Stimulated activated CD8-positive, alpha-beta memory T cell treated with anti-CD3 and anti-CD28 coated beads, Interleukin-7, amount 100 ng/mL, for 24 hours (primary cell): ENCODE measurements around the gene GORASP1.

Experiments
- DNase-seq: peaks from one replicate; pipeline ENCODE4 v3.0.0-alpha.2; 2020; ENCODE audit warnings: low read depth

GORASP1 gene

DNA sequence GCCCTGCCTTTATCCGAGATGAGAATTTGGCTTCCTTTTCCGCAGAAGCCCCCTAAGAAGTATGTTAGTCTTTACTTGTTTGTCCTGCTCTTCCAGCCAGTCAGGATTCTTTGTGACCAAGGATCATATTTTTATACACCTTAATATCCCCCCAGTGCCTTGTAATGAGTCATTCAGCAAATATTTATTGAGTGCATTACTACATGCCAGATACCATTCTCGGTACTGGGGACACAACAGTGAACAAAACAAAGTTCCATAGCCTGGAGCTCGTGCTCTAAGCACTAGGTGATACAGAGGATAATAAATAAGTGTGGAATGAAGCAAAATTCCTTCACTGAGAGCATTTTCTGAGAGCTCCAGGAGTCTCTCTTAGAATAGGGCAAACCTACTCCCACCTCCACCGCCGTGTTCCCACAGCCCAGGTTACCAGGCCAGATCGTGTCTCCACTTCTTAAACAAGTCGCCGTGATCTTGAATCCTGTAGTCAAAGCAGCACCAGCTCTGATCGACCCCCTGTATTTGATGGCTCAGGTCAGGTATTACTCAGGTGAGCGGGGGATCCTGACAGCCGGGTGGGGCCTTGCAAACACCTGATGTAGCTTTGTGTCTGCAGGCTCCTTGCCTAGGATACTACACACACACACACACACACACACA, 18.5 kb upstream of the GORASP1 start:
- no peak for DNase-seq

DNA sequence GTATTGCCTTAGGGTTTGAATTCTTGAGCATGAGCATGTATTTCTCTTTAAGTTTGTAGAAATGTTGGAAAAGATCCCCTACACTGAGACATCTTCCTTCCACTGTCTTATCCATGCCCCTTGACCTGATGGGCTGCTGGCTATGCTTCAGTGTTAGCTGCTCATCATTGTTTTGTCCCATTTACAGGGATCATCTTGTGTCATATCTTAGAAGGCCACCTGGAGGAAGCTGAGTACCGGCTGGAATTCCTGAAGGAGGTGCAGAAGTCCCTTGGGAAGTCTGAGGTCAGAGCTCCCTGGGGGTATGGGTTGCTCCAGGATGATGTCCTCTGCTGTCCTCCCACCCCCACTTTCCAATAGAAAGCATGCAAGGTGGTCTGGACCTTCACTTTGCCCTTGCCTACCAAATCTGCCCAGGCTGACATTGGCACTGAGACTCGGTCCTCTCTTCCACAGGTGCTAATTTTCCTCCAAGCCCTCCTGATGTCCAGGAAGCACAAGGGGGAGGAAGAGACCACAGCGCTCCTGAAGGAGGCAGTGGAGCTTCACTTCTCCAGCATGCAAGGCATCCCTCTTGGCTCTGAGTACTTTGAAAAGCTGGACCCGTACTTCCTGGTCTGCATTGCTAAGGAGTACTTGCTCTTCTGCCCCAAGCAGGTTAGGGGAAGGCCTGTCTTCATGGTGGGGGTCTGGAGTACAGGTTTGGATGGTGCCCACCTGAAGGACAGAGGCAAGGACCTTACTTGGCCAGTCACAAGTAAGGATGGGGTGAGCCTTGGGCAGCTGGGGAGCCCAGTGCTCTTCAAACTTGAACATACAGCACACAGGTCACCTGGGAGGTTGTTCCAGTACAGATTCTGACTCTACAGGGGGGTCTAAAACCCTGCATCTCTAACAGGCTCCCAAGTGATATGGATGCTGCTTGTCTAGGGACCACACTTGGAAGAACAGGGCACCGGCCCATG, 17.7 kb upstream of the GORASP1 start:
- no peak for DNase-seq

DNA sequence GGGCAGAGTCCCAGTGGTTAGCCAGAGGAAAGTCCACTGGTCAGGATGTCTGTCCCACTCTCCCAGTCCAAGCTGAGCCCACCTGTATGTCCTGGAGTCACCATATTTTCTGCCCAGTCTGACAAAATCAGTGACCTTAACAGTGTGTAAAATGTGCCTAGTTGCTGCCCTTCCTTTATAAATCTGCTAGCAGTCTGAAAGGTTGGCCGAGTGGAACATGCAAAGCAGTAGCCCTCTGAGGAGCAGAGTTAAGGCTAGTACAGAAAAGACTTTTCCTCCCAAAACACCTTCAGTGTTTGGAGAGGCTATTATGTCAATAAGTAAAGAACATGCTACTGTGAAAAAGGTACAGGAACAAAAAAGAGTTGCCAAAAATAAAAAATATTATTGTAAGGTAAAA, 15.4 kb upstream of the GORASP1 start:
- DNase-seq: no peak

DNA sequence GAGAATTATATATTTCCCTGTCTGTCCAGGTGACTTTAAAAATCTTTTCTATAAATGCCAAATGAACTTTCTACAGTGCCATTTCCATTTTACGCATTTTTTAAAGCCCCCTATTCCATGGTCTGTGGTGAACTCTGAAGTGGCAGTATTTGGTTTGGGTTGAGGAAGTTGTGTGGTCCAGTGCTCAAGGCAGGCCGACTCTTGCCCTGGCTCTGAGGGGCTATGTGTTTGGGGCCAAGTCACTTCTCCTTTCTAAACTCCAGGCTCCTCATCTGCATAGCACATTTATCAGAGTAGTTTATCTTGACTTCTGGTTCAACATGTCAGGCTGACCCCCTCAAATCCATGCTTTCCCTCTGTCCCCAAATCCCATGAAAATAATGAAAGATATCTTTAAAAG, 14.2 kb upstream of the GORASP1 start:
- DNase-seq: no peak

DNA sequence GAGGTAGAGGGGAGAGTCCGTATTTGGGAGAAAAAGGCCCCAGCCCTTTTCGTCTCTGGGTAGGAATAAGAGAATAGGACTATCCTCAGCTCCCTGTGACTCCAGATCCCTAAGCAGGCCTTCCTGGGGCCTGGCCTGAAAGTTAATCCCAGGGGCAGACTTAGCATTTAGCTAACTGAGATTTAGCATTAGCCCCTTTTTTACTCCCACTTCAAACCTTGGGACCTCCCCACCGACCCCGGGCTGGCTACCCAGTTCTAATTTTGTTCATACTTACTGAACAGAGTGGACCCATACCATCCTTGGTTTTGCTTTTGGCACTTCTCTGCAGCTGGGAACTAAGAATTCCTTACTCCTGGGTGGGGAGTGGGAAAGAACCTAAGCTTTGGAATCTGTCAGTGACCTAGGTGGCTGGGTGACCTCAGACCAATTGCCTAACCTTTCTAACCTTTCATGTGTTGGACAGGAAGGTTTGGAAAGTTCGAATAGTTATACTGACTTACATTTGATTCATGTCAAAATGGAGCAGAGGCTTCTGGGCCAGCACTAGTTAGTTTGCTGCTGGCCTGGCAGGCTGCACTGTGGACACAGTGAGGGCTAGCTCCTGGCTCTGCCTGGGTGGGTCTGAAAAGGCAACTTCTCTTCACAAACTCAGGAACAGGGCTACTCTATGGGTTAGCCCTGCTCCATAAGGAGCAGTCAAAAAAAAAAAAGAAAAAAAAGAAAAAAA, 11.7 kb upstream of the GORASP1 start:
- no peak for DNase-seq

DNA sequence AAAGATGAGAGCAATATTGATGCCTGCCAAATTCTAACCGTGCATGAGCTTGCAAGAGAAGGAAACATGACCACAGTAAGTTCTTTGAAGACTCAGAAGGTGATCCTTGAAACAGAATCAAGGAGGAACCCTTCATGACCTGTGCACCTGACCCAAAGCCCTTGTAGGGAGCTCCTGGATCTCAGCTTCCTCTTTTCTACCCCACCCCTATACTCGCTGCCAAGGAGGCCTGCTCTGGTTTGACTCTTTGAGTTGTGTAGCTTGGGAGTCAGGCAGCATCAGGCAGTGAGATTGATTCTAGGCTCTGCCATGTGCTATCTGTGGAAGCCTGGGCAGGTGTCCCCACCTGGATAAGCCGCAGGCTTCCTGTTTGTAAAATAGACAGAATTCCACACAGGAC, 10.7 kb upstream of the GORASP1 start:
- DNase-seq: no peak

DNA sequence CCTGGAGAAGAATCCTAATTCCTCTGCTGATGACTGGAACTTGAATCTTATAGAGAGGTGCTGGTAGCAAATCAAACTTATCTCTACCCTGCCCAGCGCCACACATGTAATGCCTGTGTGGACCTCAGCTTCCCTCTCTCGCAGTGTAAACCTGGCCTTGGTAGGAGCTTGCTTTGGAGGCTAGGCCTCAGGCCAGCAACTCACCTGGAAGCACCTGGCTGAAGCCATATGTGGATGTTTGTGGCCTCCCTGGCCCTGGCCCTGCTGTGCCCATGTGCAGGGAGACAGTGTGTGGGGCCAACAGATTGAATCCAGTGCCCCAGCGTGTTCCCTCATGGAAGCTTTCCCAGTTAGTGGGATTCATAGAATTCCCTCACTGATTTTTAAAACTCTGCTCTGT, 8.4 kb upstream of the GORASP1 start:
- DNase-seq: no peak

DNA sequence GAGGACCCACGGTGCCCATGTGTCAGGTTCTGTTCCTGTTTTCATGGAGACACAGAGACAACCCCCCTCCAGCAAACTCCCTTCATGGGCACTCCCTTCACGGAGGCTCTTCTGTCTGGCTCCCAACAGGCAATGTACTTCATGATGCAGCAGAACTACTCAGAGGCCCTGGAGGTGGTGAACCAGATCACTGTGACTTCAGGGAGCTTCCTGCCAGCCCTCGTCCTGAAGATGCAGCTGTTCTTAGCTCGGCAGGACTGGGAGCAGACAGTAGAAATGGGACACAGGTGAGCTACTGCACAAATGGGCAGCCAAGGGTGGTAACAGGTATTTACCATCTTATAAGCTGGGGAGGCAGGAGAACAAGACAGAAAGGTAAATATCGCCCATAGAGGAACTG, 7.0 kb upstream of the GORASP1 start:
- no peak for DNase-seq

DNA sequence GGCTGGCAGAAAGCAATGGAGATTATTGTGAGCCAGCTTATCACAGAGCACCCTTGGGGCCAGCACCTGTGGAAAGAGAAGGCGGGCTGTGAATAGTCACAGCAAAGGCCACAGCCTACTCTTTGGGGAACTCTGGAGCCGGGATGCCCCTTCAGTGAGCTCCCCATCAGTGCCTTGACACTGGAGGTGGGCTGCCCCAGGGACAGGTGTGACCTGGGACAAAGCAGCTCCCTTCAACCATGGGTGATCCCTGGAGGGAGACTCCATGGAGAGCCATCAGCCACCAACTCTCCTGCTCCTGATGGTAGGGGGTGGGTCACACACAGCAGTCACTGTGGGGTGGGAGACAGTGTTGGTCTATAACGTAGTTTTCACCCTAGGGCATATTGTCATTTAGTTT, 5.9 kb upstream of the GORASP1 start:
- no peak for DNase-seq

DNA sequence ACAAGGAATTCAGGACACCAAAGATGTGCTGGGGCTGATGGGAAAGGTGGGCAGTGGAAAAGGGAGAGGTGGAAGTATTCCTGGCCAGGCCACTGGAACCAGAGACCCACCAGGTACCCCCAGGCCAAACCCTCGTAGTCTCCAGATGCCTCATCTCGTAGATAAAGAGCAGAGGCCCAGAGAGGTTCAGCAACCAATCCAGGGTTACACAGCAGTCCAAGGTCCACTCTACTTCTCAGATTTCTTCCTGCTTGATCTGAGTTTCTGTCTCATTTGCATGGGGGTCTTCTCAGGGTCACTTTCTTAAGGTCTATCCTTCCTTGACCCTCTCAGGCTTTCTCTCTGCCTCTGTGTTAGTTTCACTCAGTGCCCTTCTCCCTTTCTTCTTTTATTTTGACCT, 5.1 kb upstream of the GORASP1 start:
- DNase-seq: no peak

DNA sequence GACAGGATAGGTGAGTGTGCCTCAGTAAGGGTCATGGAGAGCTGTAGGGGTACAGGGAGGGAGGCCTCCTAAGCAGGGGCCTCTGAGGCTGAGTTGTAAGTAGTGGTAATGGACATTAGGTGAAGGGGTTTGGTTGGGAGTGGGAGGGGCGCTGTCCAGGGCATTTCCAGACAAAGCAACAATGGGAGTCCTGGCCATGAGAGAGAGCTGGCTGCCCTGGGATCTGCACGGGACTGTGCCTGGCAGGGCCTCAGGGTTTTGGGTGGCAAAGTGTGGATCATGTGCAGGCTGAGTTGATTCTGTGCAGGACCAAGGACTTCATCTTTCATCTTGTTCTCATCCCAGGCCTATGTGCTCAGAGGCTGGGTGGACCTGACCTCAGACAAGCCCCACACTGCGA, 4.7 kb upstream of the GORASP1 start:
- no peak for DNase-seq

DNA sequence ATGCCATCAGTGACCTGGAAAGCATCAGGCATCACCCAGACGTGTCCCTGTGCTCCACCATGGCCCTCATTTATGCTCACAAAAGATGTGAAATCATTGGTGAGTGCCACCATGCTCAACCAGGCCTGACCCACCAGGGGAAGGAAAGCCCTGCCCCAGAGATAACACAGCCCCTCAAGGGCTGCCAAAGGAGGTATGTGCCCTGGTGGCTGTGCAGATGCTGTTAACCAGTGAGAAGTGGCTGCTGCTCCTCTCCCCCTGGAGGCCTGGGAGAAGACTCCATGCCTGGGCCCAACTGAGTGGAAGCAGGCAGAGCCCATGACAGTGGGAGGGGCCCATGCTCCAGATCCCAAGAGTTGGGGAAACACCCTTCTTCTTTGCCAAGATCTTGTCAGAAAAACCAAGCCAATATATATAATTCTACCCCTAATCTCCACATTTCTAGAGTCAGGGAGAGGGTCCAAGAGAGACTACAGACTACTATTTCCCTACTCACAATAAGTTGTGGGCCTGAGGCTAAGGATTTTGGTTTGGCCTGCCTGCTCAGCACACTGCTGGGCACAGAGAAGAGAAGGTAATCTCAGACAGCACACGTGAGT, 2.7 kb upstream of the GORASP1 start:
- DNase-seq: no peak

DNA sequence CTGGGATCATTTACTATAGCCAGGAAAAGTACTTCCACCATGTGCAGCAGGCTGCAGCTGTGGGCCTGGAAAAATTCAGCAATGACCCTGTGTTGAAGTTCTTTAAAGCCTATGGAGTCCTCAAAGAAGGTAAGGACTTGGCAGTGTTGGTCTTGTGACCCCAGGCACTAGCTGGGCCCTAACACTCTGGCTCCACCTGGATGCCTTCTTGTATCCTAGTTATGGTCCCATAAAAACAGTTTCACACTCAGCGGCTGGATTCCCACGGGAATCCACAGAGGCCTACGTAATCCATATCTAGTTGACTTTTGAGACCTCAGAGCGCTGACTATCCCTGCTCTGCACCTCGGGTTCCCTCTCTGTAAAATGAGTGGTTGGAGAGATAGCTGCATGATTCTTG, 1.7 kb upstream of the GORASP1 start:
- no peak for DNase-seq

DNA sequence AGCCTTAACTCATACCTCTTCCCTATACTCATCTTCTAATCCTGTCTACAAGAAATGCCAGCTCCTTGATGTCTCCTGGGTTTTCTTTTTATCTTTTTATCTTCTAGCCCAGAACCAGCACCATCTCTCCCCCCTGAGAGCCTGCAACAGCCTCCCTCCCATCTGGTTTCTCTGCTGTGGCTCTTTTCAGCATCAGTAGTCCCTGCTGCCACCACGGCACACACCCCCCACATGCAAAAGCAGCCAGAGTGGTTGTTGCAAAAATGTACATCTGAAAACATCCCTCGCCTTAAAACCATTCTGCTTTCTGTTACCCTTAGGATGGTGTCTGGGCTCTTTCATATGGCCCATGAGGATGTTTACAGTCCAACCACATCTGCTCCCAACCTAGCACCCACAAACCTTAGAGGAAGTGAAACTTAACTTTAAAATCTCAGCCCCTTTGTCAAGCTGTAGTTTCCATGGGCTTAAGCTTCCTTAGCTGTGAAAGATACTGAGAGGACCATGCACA, 828 bp upstream of the GORASP1 start:
- DNase-seq: no peak

DNA sequence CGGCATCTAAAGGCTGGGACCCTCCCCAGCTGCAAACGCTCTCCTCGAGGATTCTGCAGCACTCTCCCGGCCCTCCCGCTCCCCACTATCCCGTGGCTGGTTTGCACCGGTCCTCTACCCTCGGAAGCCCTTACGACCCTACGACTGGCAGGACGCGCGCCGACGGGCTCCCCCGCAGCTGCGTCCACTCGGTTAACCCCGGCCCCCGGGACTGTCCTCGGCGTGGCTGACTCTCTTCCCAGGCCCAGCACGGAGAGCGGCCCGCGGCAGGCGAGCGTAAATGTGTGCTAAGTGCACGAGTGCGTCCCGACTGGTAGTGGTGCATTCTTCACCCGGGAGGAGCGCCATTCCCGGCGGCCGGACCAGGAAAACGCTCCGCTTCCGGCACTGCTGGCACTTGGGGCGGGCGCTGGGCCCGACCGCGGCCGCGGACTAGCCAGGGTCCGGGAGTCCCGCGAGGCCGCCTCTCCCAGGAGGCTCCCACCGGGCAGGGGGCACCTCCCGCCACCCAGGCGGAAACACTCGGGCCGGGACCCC, 508 bp downstream of the GORASP1 start:
- DNase-seq: no peak

DNA sequence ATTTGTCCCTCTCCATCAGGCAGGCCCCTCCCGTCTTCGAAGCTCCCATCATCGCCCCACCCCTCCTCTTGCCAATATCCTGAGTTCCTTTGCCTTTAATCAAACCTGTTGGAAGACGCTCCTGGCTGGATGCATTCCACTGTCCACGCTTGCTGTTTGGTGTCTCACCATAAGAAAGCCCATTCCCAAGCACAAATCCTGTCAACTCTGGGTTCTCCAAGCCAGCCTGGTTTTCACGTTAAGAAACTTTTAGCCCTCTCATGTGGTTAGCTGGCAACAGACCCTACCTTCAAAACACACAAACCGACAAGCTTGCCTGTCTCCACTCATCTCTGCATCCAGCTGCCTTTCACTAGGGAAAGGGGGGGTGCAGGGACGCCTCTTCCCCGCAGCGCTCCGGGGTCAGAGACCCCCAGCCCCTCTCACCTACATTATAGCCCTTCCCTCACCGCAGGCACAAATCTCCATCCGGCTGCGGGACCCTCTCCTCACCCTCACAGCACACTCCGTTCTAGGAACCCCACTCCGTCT, 1.1 kb downstream of the GORASP1 start:
- DNase-seq: no peak

DNA sequence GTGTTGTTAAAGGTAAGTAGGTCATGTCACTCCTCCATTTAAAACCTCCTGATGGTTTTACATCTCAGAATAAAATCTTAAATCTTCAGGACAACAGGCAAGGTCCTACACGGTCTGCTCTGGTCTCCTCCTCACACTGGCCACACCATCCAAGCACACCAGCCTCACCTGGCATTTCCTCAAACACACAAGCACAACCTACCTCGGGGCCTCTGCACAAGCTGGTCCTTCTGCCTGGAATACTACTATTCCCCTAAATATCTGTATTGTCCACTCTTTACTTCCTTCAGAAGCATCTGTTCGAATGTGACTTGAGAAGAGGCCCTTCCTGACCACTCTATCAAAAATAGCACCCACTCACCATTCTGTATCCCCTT, 1.8 kb downstream of the GORASP1 start:
- DNase-seq: no peak

DNA sequence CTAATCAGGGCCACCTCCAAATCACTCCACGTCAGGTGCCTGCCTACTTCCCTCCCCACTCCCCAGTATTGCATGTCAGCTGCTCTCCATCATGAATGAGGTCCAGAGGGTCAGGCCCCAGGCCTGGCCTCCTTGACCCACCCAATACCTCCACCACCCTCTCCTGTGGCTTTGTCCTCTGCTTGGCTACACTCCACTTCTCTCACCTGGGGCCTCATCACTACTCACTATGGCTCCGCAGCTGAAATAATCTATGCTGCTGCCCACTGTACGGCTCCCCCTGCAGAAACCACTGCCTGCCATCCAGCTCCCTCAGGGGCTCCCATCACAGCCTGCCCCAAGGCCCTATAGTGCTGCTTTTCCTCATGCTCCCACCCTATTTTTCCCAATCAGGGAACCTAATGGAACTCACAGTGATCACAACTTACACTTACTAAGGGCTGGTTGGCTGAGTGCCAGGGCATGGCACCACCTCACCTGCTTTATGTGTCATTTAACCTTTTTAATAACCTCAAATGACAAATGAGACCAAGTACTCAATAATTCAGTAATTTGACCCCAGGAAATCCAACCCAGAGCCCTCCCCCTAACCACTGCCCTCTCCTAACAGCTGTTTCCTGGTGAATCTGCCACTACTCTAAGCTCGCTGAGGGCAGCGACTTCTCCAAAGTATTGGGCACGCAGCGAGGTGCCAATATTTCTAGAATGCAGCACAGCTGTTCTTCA, 2.3 kb downstream of the GORASP1 start:
- no peak for DNase-seq

DNA sequence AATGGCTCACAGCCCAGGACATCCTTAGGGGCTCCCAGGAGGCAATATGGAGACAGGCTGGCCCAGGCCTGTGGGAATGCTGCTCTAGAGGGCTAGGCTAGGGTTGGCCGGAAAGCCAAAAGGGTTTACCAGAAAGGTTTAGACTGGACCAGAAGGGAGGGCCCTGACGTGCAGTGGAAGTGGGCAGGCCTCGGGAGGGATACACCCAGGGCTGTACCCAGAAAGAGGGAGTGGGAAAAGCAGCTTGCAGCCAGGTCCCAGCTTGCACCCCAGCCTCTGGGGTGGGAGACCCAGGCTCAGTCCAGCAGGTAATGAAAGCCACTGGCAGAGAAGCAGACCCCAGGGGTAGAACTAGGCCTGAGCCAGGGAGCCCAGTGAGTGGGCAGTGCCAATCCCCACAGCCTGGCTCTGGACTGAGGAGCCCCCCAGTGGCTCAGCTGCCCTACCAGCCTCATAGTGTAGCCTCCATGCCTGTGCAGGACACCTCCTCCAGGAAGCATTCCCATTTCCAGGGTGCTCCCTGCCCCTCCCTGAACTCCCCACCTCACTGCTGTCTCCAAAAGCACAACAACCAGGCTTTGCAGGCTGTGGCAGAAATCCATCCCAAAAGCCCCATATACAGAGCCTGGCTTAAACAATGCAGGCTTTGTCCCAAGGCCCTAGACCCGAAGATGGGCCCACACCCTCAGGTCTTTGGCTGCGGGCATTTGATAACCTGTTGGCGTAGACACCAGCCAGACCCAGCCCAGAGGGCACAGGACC, 3.5 kb downstream of the GORASP1 start:
- no peak for DNase-seq

DNA sequence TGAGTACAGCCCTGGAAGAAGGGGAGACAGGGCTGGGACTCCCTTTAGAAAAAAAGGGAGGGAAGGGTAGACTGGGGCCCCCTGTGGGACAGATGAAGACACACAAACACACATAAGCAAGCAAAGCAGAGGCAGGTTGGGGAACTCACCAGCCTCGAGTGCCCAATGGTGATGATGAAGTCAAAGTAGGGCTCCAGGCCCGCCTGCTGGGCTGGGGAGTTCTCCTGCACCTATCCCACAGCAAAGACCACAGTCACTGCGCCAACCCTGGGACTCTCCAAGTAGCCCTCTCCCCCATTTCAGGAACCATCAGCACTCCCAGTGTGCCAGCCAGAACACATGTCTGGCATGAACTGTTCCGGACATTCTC, 4.1 kb downstream of the GORASP1 start:
- DNase-seq: no peak
